GM19468 (cell line): ENCODE results near the gene CAPS2.

Experiments used
- ATAC-seq: cut with Tn5 transposase; IDR thresholded peaks from one replicate; pipeline ENCODE4 v1.9.1; 2021; ENCODE audit warnings: mild to moderate bottlenecking, moderate library complexity, moderate number of reproducible peaks; ENCODE audit not compliant: unreplicated experiment; ENCODE audit errors: extremely low read depth

Gene CAPS2

GRCh38 chr12:75308279-75308678 lies 21.8 kb downstream of the CAPS2 start:
- no peak for ATAC-seq

- no peak for ATAC-seq
Measured at GRCh38 chr12:75305412-75306332, 24.5 kb downstream of the CAPS2 start.

- ATAC-seq = no peak
Measured at GRCh38 chr12:75302781-75303180, 27.3 kb downstream of the CAPS2 start.

- no peak for ATAC-seq
Measured at GRCh38 chr12:75302225-75302624, 27.9 kb downstream of the CAPS2 start.

GRCh38 chr12:75294797-75295196 lies 35.3 kb downstream of the CAPS2 start:
- ATAC-seq = no peak

GRCh38 chr12:75294336-75294735 lies 35.8 kb downstream of the CAPS2 start:
- ATAC-seq = no peak

GRCh38 chr12:75291014-75291413 lies 39.1 kb downstream of the CAPS2 start:
- no peak for ATAC-seq

GRCh38 chr12:75289753-75290152 lies 40.4 kb downstream of the CAPS2 start:
- no peak for ATAC-seq

GRCh38 chr12:75288860-75289259 lies 41.3 kb downstream of the CAPS2 start:
- ATAC-seq = no peak

- ATAC-seq = no peak
Measured at GRCh38 chr12:75275702-75276101, 54.4 kb downstream of the CAPS2 start.

- no peak for ATAC-seq
Measured at GRCh38 chr12:75271576-75271975, 58.5 kb downstream of the CAPS2 start.

- ATAC-seq = no peak
Measured at GRCh38 chr12:75270157-75270556, 60.0 kb downstream of the CAPS2 start.

GRCh38 chr12:75269209-75269608 lies 60.9 kb downstream of the CAPS2 start:
- no peak for ATAC-seq

- ATAC-seq = no peak
Measured at GRCh38 chr12:75260316-75260715, 69.8 kb downstream of the CAPS2 start.

GRCh38 chr12:75259143-75259542 lies 71.0 kb downstream of the CAPS2 start:
- no peak for ATAC-seq

GRCh38 chr12:75257510-75257909 lies 72.6 kb downstream of the CAPS2 start:
- ATAC-seq = no peak

GRCh38 chr12:75245108-75245507 lies 85.0 kb downstream of the CAPS2 start:
- no peak for ATAC-seq

GRCh38 chr12:75239987-75240386 lies 90.1 kb downstream of the CAPS2 start:
- ATAC-seq = peak; percentile 68

- no peak for ATAC-seq
Measured at GRCh38 chr12:75236206-75236605, 93.9 kb downstream of the CAPS2 start.

GRCh38 chr12:75227132-75227531 lies 103.0 kb downstream of the CAPS2 start:
- no peak for ATAC-seq
